ENCODE results near the gene XKR3.
"Not testable (repeated sequence)": the region's sequence is repeated elsewhere in the genome, so short reads cannot be mapped to it uniquely, and the experiment has no call there.

The XKR3 gene

DNA sequence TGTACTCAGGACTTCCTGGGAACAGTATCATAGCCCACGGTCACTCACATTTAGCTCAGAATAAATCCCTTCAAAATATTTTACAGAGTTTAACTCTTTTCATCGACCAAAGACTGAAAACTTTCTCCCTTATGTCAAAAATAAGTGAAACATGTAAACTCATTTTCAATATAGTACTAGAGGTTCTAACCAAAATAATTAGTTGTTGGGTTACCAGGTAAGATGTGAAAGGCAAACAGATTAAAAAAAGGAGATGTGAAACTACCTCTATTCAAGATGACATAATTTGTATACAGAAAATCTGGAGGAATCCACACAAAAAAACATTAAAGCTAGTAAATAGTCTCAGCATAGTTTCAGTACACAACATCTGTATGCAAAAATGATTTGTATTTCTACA, 20.3 kb downstream of the XKR3 start:
- no peak for DNase-seq

DNA sequence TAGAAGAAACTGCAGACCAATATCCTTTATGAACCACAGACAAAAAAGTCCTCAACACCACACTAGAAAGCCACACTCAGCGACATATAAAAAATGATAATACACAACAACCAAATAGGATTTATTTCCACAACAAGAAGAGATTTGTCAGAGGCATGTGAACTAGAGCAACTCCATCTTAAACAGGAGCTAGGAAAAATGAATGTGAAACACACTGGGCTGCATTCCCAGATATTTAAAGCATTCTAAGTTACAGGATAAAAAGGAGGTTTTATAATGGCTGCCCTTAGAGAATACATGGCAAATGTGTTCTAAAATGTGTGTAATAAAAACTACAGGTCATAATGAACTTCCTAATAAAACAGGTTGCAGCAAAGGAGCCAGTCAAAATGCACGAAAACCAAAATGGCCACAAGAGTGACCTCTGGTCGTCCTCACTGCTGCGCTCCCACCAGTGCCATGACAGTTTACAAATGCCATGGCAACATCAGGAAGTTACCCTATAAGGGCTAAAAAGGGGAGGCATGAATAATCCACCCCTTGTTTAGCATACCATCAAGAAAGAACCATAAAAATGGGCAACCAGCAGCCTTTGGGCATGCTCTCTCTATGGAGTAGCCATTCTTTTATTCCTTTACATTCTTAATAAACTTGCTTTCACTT, 21.8 kb downstream of the XKR3 start:
- no peak for DNase-seq

DNA sequence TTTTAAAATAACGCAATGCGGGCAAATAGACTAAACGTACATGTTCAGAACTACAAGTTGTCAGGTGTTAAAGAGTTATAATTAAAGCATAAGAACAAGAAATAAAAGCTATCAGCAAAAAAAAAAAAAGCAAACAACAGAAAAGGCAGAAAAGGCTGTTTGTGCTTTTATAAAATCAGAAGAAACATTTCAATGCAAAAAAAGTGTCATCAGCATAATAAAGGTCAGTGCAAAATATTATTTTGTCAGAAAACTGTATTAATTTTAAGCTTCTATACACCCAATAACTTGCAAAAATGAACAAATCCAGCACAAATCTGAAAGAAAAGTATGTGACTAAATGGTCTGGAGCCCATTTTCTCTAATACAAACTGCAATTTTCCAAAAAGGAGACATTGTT, 23.6 kb downstream of the XKR3 start:
- DNase-seq = no peak

DNA sequence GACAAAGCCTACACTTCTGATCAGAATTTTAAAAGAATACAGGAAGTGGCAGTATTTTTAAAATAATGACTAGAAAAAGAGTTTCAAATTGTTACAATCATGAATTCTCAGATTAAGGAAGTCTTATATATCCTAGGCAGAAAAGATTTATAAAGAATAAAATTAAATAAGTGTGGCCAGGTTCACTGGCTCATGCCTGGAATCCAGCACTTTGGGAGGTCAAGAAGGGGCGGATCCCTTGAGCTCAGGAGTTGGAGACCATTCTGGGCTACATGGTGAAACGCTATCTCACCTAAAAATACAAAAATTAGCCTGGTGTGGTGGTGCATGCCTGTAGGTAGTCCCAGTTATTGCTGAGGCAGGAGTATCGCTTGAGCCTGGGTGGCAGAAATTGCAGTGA, 24.1 kb downstream of the XKR3 start:
- DNase-seq = no peak

DNA sequence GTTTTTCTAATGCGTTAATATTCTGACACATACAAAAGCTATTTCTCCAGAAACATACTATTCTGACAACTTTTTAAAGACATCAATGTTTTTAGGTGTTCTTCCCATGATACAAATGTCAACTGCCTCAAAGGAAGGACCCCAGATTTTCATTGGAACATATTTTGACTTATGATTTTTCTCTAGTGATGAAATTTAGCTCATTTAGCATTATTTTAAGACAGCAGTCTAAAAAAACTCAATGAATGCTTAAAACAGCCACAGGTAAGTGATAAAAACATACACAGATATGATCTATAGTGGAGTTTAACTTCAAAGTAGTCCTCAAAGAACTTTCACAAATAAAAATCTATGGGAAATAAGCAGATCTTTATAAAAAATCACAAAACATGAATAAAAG, 24.9 kb downstream of the XKR3 start:
- no peak for DNase-seq

DNA sequence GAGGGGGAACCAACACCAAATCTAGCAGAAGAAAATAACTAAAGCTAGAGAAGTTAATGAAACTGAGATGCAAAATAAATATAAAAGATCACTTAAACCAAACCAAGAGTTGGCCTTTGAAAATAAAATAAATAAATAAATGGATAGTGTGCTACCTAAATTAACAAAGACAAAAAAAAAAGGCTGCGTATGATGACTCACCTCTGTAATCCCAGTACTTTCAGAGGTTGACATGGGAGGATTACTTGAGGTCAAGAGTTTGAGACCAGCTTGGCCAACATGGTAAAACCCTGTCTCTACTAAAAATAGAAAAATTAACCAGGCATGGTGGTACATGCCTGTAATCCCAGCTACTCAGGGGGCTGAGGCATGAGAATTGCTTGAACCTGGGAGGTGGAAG, 29.7 kb downstream of the XKR3 start:
- not testable (repeated sequence) for DNase-seq

DNA sequence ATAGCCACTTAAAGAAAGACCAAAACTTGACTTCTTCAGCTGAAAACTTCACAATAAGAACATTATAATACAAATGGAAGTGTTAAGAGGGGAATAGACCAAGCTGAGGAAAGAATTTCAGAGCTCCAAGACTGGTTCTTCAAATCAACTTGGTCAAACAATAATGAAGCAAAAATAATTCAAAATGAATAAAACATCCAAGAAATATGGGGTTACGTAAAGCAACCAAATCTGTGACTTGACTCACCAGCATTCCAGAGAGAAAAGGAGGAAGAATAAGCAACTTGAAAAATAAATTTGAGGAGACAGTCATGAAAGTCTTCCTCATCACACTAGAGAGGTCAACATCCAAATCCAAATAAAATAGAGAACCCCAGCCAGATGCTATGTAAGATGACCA, 31.4 kb downstream of the XKR3 start:
- DNase-seq = no peak

DNA sequence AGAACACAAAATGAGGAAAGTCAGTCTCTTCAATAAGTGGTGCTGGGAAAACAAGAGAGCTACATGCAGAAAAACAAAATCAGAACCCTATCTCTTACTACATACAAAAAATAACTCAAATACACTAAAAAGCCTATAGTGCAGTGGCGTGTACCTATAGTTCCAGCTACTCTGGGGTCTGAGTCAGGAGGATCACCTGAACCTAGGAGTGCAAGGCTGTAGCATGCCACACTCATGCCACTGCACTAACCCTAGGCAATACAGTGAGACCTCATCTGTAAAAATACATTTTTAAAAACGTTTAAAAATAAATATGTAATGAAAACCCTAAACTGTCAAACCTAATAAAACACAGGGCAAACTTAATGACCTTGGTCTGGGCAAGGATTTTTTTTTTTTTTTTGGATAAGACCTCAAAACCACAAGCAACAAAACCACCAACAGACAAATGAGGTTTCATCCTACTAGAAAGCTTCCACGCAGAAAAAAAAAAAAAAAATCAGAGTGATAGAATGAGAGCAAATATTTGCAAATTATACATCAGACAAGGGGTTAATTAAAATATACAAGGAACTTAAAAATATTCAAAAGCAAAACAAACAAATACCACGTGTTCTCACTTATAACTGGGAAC, 35.2 kb downstream of the XKR3 start:
- no peak for DNase-seq

DNA sequence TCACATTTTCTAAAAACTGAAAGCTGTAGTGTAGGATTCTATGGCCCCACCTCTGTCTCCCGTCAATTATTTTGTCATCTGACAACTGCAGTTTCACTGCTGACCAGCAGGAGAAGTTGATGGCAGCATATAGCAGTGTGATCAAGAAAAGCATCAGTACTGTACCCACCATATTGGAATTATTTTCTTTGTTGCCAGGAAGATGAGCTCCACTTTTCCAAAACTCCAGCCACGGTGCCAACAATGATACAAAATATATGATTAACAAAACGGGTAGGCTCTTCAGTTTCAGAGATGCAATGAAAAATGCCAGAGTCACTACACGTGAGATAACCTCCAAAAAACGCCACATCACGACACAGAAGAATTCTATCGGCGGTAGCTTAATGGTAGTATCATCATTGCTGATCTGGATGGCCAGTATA, 41.3 kb downstream of the XKR3 start:
- no peak for DNase-seq

DNA sequence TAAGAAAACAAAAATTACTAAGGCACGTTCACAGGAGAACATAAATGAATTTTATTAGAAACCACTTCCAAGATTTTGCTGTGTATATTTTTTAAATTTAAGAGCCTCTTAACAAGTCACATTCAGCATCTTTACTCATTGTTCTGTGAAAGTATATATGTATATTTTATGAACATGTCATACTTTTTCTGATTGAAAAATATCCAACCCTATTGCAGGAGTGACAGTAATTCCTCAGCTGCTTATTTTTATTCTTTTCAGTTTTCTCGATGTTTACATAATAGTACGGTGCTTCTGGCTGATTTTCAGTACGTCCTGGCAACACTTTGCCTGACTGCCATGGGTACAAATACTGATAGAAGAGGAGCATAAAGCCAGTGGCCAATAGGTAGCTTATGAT, 41.8 kb downstream of the XKR3 start:
- DNase-seq = no peak

DNA sequence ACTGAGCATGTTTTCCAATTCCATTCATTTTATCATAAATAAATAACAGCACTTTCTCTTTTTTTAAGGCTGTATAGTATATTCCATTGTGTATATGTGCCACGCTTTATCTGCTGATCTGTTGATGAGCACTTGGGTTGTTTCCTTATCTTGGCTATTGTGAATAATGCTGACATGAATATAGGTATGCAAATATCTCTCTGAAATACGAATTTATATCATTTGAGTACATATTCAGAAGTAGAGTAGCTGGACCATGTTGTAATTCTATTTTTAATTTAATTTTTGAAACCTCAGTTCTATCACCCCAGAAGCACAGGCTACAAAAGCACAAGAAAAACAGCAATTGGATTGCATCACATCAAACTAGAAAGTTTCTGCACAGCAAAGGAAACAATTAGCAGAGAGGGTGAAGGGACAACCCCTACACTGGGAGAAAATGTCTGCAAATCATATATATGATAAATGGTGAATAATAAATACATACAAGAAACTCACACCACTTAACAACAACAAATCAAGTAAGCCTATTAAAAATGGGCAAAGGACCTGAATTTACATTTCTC, 43.4 kb downstream of the XKR3 start:
- no peak for DNase-seq

DNA sequence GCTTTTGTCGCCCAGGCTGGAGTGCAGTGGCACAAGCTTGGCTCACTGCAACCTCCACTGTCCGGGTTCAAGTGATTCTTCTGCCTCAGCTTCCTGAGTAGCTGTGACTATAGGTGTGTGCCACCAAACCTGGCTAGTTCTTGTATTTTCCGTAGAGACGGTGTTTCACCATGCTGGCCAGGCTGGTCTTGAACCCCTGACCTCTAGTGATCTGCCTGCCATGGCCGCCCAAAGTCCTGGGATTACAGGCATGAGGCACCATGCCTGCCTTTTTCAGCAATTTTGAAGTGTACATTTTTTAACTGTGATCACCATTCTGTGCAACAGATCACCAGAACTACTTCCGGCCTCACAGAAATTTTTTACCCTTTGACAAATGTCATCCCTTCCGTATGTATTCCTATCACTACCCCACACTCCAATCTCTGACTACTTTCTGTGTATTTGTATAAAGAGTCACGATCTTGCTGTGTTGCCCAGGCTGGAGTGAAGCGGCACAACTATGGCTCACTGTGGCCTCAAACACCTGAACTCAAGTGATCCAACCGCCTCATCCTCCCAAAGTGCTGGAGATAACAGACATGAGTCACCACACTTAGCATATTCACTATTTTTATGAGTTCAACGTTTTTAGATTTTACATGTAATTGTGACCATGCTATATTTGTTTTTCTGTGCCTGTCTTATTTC, 44.0 kb downstream of the XKR3 start:
- no peak for DNase-seq

DNA sequence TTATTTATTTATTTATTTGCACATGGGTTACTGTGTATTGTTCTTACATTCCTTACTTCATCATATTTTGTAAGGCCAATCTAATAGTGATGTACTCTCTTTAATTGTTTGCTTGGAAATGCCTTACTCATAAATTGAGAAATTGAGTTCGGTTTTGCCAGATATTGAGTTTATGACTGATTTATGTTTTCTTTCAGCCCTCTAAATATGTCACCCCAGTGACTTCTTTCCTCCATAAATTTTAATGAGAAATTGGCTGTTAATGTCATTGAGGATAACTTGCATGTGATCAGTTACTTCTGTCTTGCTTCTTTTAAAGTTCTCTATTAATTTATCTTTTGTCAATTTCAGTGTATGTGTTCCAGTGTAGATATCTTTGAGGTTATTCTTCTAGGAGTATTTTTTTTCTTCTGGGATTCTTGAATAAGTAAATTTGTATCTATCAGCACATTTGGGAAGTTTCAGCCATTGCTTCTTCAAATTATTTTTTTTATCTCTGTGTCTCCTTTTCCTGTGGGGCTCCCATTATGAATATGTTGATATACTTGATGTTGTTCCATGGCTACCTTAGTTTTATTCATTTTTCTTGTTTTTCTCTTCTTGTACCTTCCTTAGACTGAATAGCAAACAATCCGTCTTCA, 47.8 kb downstream of the XKR3 start:
- no peak for DNase-seq

DNA sequence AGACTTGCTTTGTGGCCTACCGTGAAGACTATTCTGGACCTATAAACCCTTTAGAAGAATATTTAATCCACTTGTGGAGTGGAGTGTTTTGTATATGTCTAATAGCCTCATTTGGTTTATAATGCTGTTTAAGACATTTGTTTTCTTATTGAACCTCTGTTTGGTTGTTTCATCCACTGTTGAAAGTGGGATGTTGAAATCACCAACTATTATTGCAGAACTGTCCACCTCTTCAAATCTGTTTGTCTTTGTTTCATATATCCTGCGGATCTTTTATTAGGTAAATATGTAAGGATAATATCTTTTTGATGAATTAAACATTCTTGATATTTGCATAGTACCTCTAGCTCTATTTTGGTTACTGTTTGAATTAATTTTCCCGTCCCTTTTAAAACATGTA, 49.1 kb downstream of the XKR3 start:
- DNase-seq = no peak

DNA sequence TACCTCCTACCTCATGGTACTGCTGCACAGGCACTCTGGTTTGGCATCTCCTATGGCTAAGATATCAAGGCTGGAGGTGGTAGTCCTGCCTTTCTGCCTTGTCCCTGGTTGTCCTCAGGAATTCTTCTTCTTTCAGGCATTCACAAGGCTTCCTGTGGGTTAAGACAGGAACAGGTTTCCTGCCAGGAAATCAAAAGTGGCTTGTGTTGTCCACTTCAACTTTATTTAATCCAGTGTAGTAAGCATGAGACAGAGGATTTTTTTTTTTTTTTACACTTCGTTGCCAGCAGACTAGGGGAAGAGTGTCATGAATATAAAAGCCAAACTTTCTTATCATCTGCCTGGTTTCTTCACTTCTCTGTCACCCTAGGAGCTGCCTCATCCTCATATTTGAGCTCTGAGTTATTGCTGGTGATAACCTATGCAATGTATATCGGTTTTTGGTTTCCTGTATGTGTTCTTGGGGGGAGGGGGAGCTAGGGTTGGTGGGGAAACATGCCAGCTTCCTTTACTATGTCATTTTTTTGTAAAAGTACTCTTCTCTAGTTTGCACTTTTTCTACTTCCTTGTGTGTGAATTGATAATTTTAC, 50.2 kb downstream of the XKR3 start:
- DNase-seq = no peak

DNA sequence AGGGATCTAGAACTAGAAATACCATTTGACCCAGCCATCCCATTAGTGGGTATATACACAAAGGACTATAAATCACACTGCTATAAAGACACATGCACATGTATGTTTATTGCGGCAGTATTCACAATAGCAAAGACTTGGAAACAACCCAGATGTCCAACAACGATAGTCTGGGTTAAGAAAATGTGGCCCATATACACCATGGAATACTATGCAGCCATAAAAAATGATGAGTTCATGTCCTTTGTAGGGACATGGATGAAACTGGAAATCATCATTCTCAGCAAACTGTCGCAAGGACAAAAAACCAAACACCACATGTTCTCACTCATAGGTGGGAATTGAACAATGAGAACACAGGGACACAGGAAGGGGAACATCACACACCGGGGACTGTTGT, 53.6 kb downstream of the XKR3 start:
- DNase-seq = not testable (repeated sequence)

DNA sequence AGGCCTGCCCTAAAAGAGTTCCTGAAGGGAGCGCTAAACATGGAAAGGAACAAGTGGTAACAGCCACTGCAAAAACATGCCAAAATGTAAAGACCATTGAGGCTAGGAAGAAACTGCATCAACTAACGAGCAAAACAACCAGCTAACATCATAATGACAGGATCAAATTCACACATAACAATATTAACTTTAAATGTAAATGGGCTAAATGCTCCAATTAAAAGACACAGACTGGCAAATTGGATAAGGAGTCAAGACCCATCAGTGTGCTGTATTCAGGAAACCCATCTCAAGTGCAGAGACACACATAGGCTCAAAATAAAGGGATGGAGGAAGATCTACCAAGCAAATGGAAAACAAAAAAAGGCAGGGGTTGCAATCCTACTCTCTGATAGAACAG, 57.3 kb downstream of the XKR3 start:
- not testable (repeated sequence) for DNase-seq

DNA sequence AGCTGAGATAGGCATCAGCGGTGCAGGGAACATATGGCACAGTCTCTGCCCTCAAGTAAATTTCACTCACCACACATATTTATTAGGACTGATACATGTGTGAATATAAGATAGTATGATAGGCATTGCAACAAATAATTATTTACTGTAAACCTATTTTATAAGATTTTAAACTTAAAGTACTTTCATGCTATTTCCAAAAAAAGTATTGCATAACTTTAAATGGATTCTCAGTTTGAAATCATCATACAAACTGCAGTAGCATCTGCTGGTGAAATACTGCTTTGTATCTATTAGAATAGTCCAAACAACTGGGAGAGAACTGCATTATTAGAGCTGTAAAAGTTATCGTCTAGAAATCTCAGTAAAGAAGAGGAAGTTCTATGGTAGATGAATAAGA, 63.0 kb downstream of the XKR3 start:
- DNase-seq = not testable (repeated sequence)

DNA sequence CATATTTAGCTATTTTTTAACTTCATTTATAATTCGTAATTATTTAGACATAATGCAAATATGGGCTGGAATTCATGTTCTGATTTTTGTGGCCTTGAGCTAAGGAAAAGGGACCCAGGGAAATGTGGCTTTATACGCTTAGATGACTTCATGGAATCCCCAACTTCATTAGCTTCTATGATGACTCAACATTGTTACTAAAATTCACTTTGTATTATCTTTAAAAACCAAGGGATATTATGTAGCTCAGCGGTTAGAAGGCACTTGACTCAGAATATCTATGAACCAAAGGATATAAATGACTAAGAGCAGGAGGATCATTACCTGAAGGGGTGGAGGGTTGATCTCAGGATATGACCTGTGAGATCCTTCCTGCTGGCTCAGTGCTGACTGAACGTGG, 64.8 kb downstream of the XKR3 start:
- not testable (repeated sequence) for DNase-seq

DNA sequence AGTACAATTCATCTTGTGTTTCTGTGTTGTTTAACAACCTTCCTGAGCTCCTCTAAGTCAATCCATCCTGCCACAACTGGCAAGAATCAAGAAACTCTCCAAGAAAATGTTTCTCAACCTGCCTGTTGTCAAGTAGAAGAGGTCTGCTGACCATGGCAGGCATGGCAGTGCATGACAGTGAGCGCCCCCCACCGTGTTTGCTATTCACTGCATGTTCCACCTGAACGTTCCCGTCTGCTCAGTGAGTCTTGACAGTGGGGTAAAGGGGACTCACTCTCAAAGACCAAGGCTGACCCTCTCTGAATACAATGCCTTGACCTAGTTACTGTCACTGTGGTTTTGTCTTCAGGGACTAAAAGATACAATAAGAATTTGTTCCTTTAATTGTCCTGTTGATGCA, 75.9 kb downstream of the XKR3 start:
- DNase-seq = not testable (repeated sequence)

DNA sequence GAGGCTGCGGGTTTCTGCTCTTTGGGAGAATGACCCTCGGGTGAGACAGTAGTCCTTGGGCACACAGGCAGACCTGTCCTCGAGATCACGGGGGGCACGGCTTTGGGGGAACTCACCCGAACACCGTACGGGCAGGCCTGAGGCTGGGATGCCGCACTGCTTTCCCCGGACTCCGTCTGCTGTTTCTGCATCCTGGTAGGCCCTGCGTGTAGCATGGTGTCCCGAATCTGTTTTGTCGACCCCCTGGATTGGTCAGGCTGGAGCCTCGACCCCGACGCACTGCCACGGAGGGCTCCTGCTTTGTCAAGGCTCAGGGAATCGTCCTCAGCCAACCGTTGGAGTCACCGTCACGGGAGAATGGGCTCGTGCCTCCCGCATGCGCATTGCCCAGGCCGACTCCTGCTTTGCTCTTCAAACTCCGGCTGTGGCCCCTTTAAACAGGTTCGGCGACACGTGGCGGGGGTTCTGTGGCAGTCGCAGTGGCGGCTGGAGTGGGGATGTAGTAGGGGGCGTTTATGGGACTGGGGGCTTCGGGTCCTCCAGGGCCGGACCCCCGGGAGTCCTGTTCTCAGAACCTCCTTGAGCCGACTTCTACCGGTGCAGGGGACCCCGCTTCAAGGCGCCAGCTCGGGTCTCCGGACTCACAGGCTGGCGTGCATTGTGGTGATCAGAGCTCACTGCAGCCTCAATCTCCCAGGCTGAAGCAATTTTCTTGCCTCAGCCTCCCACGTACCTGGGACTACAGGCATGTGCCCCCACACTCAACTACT, 76.9 kb downstream of the XKR3 start:
- not testable (repeated sequence) for DNase-seq

All from activated CD4-positive, alpha-beta T cell treated with anti-CD3 and anti-CD28 coated beads, Interleukin-2, amount 50 U/mL, for 4 hours (primary cell).